Rectal smooth muscle tissue (tissue), 1 donor: ENCODE results near the gene LONP2.

Source experiments
- H3K27ac ChIP-seq: one replicate; pipeline ENCODE4 v1.7.0; 2013; ENCODE audit warnings: low read depth, low read length, inconsistent platforms
- H3K27me3 ChIP-seq: one replicate; pipeline ENCODE4 v1.7.0; 2013; ENCODE audit warnings: low read length; ENCODE audit not compliant: control insufficient read depth, insufficient read depth
- H3K36me3 ChIP-seq: one replicate; pipeline ENCODE4 v1.7.0; 2013; ENCODE audit warnings: low read length; ENCODE audit not compliant: control insufficient read depth, insufficient read depth
- H3K4me1 ChIP-seq: one replicate; pipeline ENCODE4 v1.7.0; 2013; ENCODE audit warnings: low read length; ENCODE audit not compliant: control insufficient read depth, insufficient read depth
- H3K4me3 ChIP-seq: one replicate; pipeline ENCODE4 v1.7.0; 2013; ENCODE audit warnings: low read length
- H3K9ac ChIP-seq: one replicate; pipeline ENCODE4 v1.7.0; 2013; ENCODE audit warnings: low read length

Gene LONP2

GRCh38 chr16:48354877-48355855, 111.1 kb downstream of the LONP2 start:
- H3K4me3 ChIP-seq, result no peak overlapping the region
- no peak overlapping the region for H3K27ac ChIP-seq
- H3K9ac ChIP-seq, result no peak overlapping the region
- peaks cover 15% of the 10 kb centered on the region for H3K36me3 ChIP-seq
- H3K27me3 ChIP-seq, result no peaks in the 10 kb centered on the region
- H3K4me1 ChIP-seq, result no peaks in the 10 kb centered on the region

- Histone ChIP-seq H3K27ac (no peak overlapping the region), H3K27me3 (no peaks in the 10 kb centered on the region), H3K4me3 (no peak overlapping the region), H3K36me3 (peaks cover 5% of the 10 kb centered on the region), H3K4me1 (no peaks in the 10 kb centered on the region), H3K9ac (no peak overlapping the region)
Observed at GRCh38 chr16:48356633-48357376, 112.7 kb downstream of the LONP2 start.

- Histone ChIP-seq H3K4me1 (no peaks in the 10 kb centered on the region), H3K9ac (no peak overlapping the region), H3K4me3 (no peak overlapping the region), H3K27me3 (no peaks in the 10 kb centered on the region), H3K36me3 (no peaks in the 10 kb centered on the region), H3K27ac (no peak overlapping the region)
Observed at GRCh38 chr16:48358419-48358818, 114.3 kb downstream of the LONP2 start.

GRCh38 chr16:48359983-48360382, 115.9 kb downstream of the LONP2 start:
- no peak overlapping the region for H3K4me3 ChIP-seq
- no peak overlapping the region for H3K9ac ChIP-seq
- peaks cover 4% of the 10 kb centered on the region for H3K4me1 ChIP-seq
- H3K36me3 ChIP-seq, result no peaks in the 10 kb centered on the region
- no peaks in the 10 kb centered on the region for H3K27me3 ChIP-seq
- no peak overlapping the region for H3K27ac ChIP-seq

- H3K27me3 ChIP-seq, result no peaks in the 10 kb centered on the region
- no peak overlapping the region for H3K4me3 ChIP-seq
- H3K4me1 ChIP-seq, result peaks cover 10% of the 10 kb centered on the region
- H3K9ac ChIP-seq, result no peak overlapping the region
- no peaks in the 10 kb centered on the region for H3K36me3 ChIP-seq
- H3K27ac ChIP-seq, result no peak overlapping the region
Observed at GRCh38 chr16:48361012-48361411, 116.9 kb downstream of the LONP2 start.

GRCh38 chr16:48361540-48362144, 117.5 kb downstream of the LONP2 start:
- no peak overlapping the region for H3K4me3 ChIP-seq
- H3K9ac ChIP-seq, result no peak overlapping the region
- no peaks in the 10 kb centered on the region for H3K36me3 ChIP-seq
- peaks cover 13% of the 10 kb centered on the region for H3K4me1 ChIP-seq
- H3K27me3 ChIP-seq, result no peaks in the 10 kb centered on the region
- H3K27ac ChIP-seq, result no peak overlapping the region

- H3K4me3 ChIP-seq, result peak overlapping the region; percentile 71
- H3K27me3 ChIP-seq, result no peaks in the 10 kb centered on the region
- peaks cover 21% of the 10 kb centered on the region for H3K4me1 ChIP-seq
- H3K36me3 ChIP-seq, result no peaks in the 10 kb centered on the region
- peak overlapping the region; percentile 80 for H3K27ac ChIP-seq
- H3K9ac ChIP-seq, result peak overlapping the region; percentile 29
Observed at GRCh38 chr16:48365025-48365600, 121.0 kb downstream of the LONP2 start.

GRCh38 chr16:48365601-48366164, 121.6 kb downstream of the LONP2 start:
- Histone ChIP-seq H3K9ac (peak overlapping the region; percentile 42), H3K27ac (peak overlapping the region; percentile 80), H3K27me3 (no peaks in the 10 kb centered on the region), H3K4me1 (peaks cover 21% of the 10 kb centered on the region), H3K4me3 (peak overlapping the region; percentile 71), H3K36me3 (no peaks in the 10 kb centered on the region)

- Histone ChIP-seq H3K9ac (peak overlapping the region; percentile 42), H3K27me3 (no peaks in the 10 kb centered on the region), H3K4me1 (peaks cover 21% of the 10 kb centered on the region), H3K27ac (peak overlapping the region; percentile 80), H3K4me3 (peak overlapping the region; percentile 71), H3K36me3 (no peaks in the 10 kb centered on the region)
Observed at GRCh38 chr16:48366165-48367093, 122.3 kb downstream of the LONP2 start.

GRCh38 chr16:48367441-48368049, 123.4 kb downstream of the LONP2 start:
- no peaks in the 10 kb centered on the region for H3K27me3 ChIP-seq
- H3K36me3 ChIP-seq, result no peaks in the 10 kb centered on the region
- no peak overlapping the region for H3K9ac ChIP-seq
- no peak overlapping the region for H3K4me3 ChIP-seq
- no peak overlapping the region for H3K27ac ChIP-seq
- peaks cover 21% of the 10 kb centered on the region for H3K4me1 ChIP-seq

GRCh38 chr16:48369765-48370164, 125.7 kb downstream of the LONP2 start:
- Histone ChIP-seq H3K27me3 (no peaks in the 10 kb centered on the region), H3K4me3 (no peak overlapping the region), H3K4me1 (peaks cover 22% of the 10 kb centered on the region), H3K36me3 (no peaks in the 10 kb centered on the region), H3K27ac (no peak overlapping the region), H3K9ac (no peak overlapping the region)
